IPS-NIHi7 (cell line): ENCODE results near the gene ATG10.
A peak's percentile ranks its signal among the peaks of the same experiment; 100 is the strongest.
"Not testable (repeated sequence)": the region's sequence is repeated elsewhere in the genome, so short reads cannot be mapped to it uniquely, and the experiment has no call there.

Experiments
- DNase-seq: peaks from one replicate; pipeline ENCODE4 v3.0.0; 2012; ENCODE audit warnings: mixed read lengths; ENCODE audit errors: extremely low spot score

Gene ATG10

GRCh38 chr5:82054004-82054710 lies 82.3 kb downstream of the ATG10 start:
- DNase-seq: no peak

- no peak for DNase-seq
These were observed 85.2 kb downstream of the ATG10 start for GRCh38 chr5:82057051-82057450.

- no peak for DNase-seq
These were observed 86.9 kb downstream of the ATG10 start for GRCh38 chr5:82058710-82059109.

GRCh38 chr5:82066791-82067190 lies 95.0 kb downstream of the ATG10 start:
- no peak for DNase-seq

- not testable (repeated sequence) for DNase-seq
These were observed 96.2 kb downstream of the ATG10 start for GRCh38 chr5:82068042-82068441.

GRCh38 chr5:82068723-82069122 lies 96.9 kb downstream of the ATG10 start:
- no peak for DNase-seq

- DNase-seq: no peak
These were observed 100.3 kb downstream of the ATG10 start for GRCh38 chr5:82072138-82072537.

- DNase-seq: no peak
These were observed 101.4 kb downstream of the ATG10 start for GRCh38 chr5:82073179-82073578.

- no peak for DNase-seq
These were observed 103.1 kb downstream of the ATG10 start for GRCh38 chr5:82074950-82075349.

- DNase-seq: no peak
These were observed 105.7 kb downstream of the ATG10 start for GRCh38 chr5:82077496-82077895.

- DNase-seq: no peak
These were observed 119.8 kb downstream of the ATG10 start for GRCh38 chr5:82091617-82092016.

GRCh38 chr5:82095536-82095935 lies 123.7 kb downstream of the ATG10 start:
- no peak for DNase-seq

- DNase-seq: no peak
These were observed 124.4 kb downstream of the ATG10 start for GRCh38 chr5:82096249-82096648.

GRCh38 chr5:82100303-82101077 lies 128.7 kb downstream of the ATG10 start:
- DNase-seq: peak; percentile 33

GRCh38 chr5:82104872-82105271 lies 133.0 kb downstream of the ATG10 start:
- no peak for DNase-seq

- DNase-seq: no peak
These were observed 133.6 kb downstream of the ATG10 start for GRCh38 chr5:82105457-82105856.

- no peak for DNase-seq
These were observed 134.4 kb downstream of the ATG10 start for GRCh38 chr5:82106207-82106606.

GRCh38 chr5:82106756-82107155 lies 134.9 kb downstream of the ATG10 start:
- DNase-seq: no peak

- DNase-seq: no peak
These were observed 135.4 kb downstream of the ATG10 start for GRCh38 chr5:82107267-82107666.

- DNase-seq: no peak
These were observed 137.2 kb downstream of the ATG10 start for GRCh38 chr5:82109013-82109412.

GRCh38 chr5:82109915-82110314 lies 138.1 kb downstream of the ATG10 start:
- not testable (repeated sequence) for DNase-seq

GRCh38 chr5:82111191-82111590 lies 139.4 kb downstream of the ATG10 start:
- no peak for DNase-seq

- no peak for DNase-seq
These were observed 144.0 kb downstream of the ATG10 start for GRCh38 chr5:82115858-82116257.
